ENCODE results near the gene RANBP1. TPM values are rescaled to one million over a fixed set of nuclear protein-coding genes. Genes with fewer than 3 reads are reported as not detected.

RANBP1 gene
- total and polyA plus RNA-seq, 2 of the 8 experiments (the other 6 are each of a cell fraction or from before 2014, with no cell fraction given) = 343 to 484 TPM

DNA sequence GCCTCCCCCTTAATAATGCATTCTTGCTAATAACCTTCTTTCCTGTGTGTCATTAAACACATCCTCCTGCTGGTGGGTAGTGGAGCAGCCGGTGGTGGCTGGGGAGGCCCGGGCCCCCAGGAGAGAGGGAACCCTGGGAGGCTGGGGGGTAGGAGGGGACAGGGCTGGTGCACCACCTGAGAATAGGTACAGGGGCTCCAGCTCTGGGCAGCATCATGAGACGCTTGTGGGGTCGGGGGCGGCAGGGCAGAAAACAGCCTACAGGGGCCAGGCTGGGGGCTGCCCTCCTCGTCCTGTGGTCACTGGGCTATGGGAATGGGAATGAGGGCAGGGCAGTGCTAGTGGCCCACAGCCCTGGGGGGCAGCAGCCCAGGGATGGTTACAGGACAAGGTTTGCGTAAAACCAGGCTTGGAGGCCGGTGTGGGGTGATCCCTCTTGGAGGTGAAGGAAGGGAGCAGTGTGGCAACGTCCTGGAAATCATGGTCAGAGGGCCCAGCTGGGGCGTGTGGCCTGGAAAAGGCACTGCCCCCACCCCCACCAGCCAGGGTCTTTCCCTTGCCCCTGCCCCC is 53.4 kb downstream of the RANBP1 start:
- Histone ChIP-seq H2AFZ (ENCODE audit: low read length) (no peak overlapping the region), H3K27me3 (replicated peaks in 1 of 4; ENCODE audit: control insufficient read depth in 3 of 4, extremely low read depth in 1 of 4, insufficient read depth in 3 of 4, low read length in 3 of 4) (no peaks in the 10 kb centered on the region), H3K23ac (ENCODE audit: insufficient read length) (no peak overlapping the region), H3K36me3 (ENCODE audit: control insufficient read depth in 2 of 4, insufficient read depth in 4 of 4, low read length in 3 of 4) (no peaks in the 10 kb centered on the region), H4K8ac (ENCODE audit: extremely low read depth, insufficient read depth, low read length) (no peak overlapping the region), H3K79me2 (ENCODE audit: control insufficient read depth in 1 of 2, insufficient read depth in 2 of 2, low read length in 2 of 2) (no peaks in the 10 kb centered on the region), H3K9ac (replicated peaks in 1 of 4; ENCODE audit: extremely low read depth in 1 of 4, low read depth in 3 of 4, low read length in 3 of 4) (no peak overlapping the region), H3K4me2 (ENCODE audit: insufficient read depth in 1 of 2, low read depth in 2 of 2, low read length in 2 of 2) (no peak overlapping the region), H3K79me1 (ENCODE audit: low read depth, low read length) (no peaks in the 10 kb centered on the region), H4K20me1 (replicated peaks in 1 of 2; ENCODE audit: control insufficient read depth in 1 of 2, insufficient read depth in 2 of 2, low read length in 2 of 2) (no peaks in the 10 kb centered on the region), H3K4ac (replicated peaks; ENCODE audit: insufficient read length, low read depth, low read length) (no peak overlapping the region), H3K18ac (ENCODE audit: extremely low read depth, low read length) (no peak overlapping the region), H2BK15ac (ENCODE audit: low read length) (no peak overlapping the region), H2BK120ac (replicated peaks; ENCODE audit: low read depth, low read length) (no peak overlapping the region), H2BK12ac (ENCODE audit: low read depth, low read length) (no peak overlapping the region), H4K91ac (replicated peaks; ENCODE audit: insufficient read length, low read length) (no peak overlapping the region), H3K4me3 (ENCODE audit: extremely low read depth in 1 of 4, insufficient read depth in 2 of 4, low read depth in 3 of 4, low read length in 4 of 4) (no peak overlapping the region), H2BK5ac (ENCODE audit: low read depth, low read length) (no peak overlapping the region), H3K56ac (replicated peaks; ENCODE audit: insufficient read length, low read depth, low read length) (no peak overlapping the region), H3K27ac (ENCODE audit: low read depth, low read length) (no peak overlapping the region), H3K4me1 (replicated peaks in 1 of 4; ENCODE audit: control insufficient read depth in 3 of 4, insufficient read depth in 4 of 4, low read length in 3 of 4) (peaks cover 0 to 2% (median 0%) of the 10 kb centered on the region in 4 experiments; a peak in 1 of 7 replicates), H2AK5ac (ENCODE audit: low read depth, low read length) (no peak overlapping the region), H2BK20ac (ENCODE audit: low read length) (no peak overlapping the region), H3K9me3 (ENCODE audit: insufficient read depth in 2 of 2, low read depth in 1 of 2, low read length in 1 of 2) (no peaks in the 10 kb centered on the region; a peak in 1 of 4 replicates), H4K5ac (ENCODE audit: insufficient read length, low read depth, low read length) (no peak overlapping the region), H3K14ac (ENCODE audit: insufficient read length) (no peak overlapping the region), H3K23me2 (ENCODE audit: low read depth, low read length) (no peaks in the 10 kb centered on the region)
- WGBS, 2 experiments (ENCODE audit: extremely low coverage in 1 of 2, insufficient coverage in 1 of 2, insufficient read length in 1 of 2, insufficient replicate concordance in 2 of 2, low coverage in 1 of 2, low lambda C conversion rate in 2 of 2, missing lambda C conversion rate in 1 of 2) = 78% methylated on average over 6 of the region's 10 CpGs; no CpG with 5 or more reads in 1 of the 2 experiments
- ChIA-PET CTCF (ENCODE audit: partially characterized antibody) (interaction anchor here (0.9 to 2.7 kb wide), 5 partner anchors 12 to 126 kb away, joined by 3 to 9 read pairs (median 3); no protein-coding TSS in a partner anchor), POLR2A (ENCODE audit: partially characterized antibody) (no interaction called here)
- FAIRE-seq (no peak), DNase-seq (ENCODE audit: low read depth in 1 of 2, low spot score in 2 of 2) (no peak)
- TF ChIP-seq, protein P1, sequence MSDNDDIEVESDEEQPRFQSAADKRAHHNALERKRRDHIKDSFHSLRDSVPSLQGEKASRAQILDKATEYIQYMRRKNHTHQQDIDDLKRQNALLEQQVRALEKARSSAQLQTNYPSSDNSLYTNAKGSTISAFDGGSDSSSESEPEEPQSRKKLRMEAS (IDR thresholded peaks at IDR 0.05) = no peak
- TF ChIP-seq, protein P2, sequence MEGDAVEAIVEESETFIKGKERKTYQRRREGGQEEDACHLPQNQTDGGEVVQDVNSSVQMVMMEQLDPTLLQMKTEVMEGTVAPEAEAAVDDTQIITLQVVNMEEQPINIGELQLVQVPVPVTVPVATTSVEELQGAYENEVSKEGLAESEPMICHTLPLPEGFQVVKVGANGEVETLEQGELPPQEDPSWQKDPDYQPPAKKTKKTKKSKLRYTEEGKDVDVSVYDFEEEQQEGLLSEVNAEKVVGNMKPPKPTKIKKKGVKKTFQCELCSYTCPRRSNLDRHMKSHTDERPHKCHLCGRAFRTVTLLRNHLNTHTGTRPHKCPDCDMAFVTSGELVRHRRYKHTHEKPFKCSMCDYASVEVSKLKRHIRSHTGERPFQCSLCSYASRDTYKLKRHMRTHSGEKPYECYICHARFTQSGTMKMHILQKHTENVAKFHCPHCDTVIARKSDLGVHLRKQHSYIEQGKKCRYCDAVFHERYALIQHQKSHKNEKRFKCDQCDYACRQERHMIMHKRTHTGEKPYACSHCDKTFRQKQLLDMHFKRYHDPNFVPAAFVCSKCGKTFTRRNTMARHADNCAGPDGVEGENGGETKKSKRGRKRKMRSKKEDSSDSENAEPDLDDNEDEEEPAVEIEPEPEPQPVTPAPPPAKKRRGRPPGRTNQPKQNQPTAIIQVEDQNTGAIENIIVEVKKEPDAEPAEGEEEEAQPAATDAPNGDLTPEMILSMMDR (IDR thresholded peaks at IDR 0.05; ENCODE audit: control extremely low read depth in 1 of 3, insufficient read depth in 1 of 3, low read depth in 1 of 3, low read length in 3 of 3) = no peak
- TF ChIP-seq YY1 (IDR thresholded peaks at IDR 0.05; ENCODE audit: low read depth, low read length) (no peak), KDM4A (IDR thresholded peaks at IDR 0.05; ENCODE audit: low read depth, low read length, severe bottlenecking) (no peak), RNF2 (IDR thresholded peaks at IDR 0.05; ENCODE audit: borderline replicate concordance, low read depth, low read length, missing control alignments, poor library complexity, severe bottlenecking) (no peak), NRF1 (IDR thresholded peaks at IDR 0.05; ENCODE audit: low read depth, low read length) (no peak), SP4 (IDR thresholded peaks at IDR 0.05; ENCODE audit: low read length) (no peak), TEAD4 (IDR thresholded peaks at IDR 0.05; ENCODE audit: low read depth, low read length) (no peak), POU5F1 (IDR thresholded peaks at IDR 0.05; ENCODE audit: low read depth, low read length) (no peak)

Measured in H1 (cell line).